HG03457 (cell line): ENCODE results near the gene C22orf15.

Experiments used
- ATAC-seq: cut with Tn5 transposase; IDR thresholded peaks from one replicate; pipeline ENCODE4 v1.9.1; 2021; ENCODE audit warnings: moderate number of reproducible peaks; ENCODE audit not compliant: unreplicated experiment

The C22orf15 gene

GRCh38 chr22:23750714-23751440 is 11.9 kb upstream of the C22orf15 start, which contains the start of gene ZNF70:
TSS of gene ZNF70 (minus strand) at chr22:23751112. CDS start at chr22:23745140, 5,972 bp downstream.
- ATAC-seq = no peak

GRCh38 chr22:23751441-23751996 is 11.3 kb upstream of the C22orf15 start:
- no peak for ATAC-seq

GRCh38 chr22:23752090-23752691 is 10.6 kb upstream of the C22orf15 start:
- no peak for ATAC-seq

GRCh38 chr22:23752750-23753149 is 10.0 kb upstream of the C22orf15 start:
- no peak for ATAC-seq

GRCh38 chr22:23753385-23753784 is 9.4 kb upstream of the C22orf15 start:
- no peak for ATAC-seq

- ATAC-seq = no peak
Observed at GRCh38 chr22:23754220-23754919, 8.4 kb upstream of the C22orf15 start, which contains the start of gene VPREB3. TSS of gene VPREB3 (minus strand) at chr22:23754425. CDS start at chr22:23754363, 62 bp downstream.

- ATAC-seq = no peak
Observed at GRCh38 chr22:23754980-23755636, 7.7 kb upstream of the C22orf15 start.

- ATAC-seq = no peak
Observed at GRCh38 chr22:23755711-23756110, 7.1 kb upstream of the C22orf15 start.

- no peak for ATAC-seq
Observed at GRCh38 chr22:23756891-23757290, 5.9 kb upstream of the C22orf15 start.

- no peak for ATAC-seq
Observed at GRCh38 chr22:23759566-23759965, 3.2 kb upstream of the C22orf15 start.

- ATAC-seq = no peak
Observed at GRCh38 chr22:23760056-23760455, 2.7 kb upstream of the C22orf15 start.

- ATAC-seq = no peak
Observed at GRCh38 chr22:23763579-23763945, 772 bp downstream of the C22orf15 start.

- no peak for ATAC-seq
Observed at GRCh38 chr22:23763954-23764353, 1.2 kb downstream of the C22orf15 start.

GRCh38 chr22:23764899-23765881 is 2.4 kb downstream of the C22orf15 start:
- no peak for ATAC-seq

GRCh38 chr22:23767303-23767672 is 4.5 kb downstream of the C22orf15 start:
- ATAC-seq = no peak

GRCh38 chr22:23767673-23768548 is 5.1 kb downstream of the C22orf15 start, which contains the start of gene CHCHD10:
TSS of gene CHCHD10 (minus strand) at chr22:23767972. CDS start at chr22:23767874, 98 bp downstream.
- ATAC-seq = no peak

- no peak for ATAC-seq
Observed at GRCh38 chr22:23769321-23769965, 6.7 kb downstream of the C22orf15 start.

GRCh38 chr22:23772315-23772648 is 9.5 kb downstream of the C22orf15 start:
- no peak for ATAC-seq
